NCI-H524 (cell line): ENCODE results near the gene CAMK1D.
"Not testable (repeated sequence)": the region's sequence is repeated elsewhere in the genome, so short reads cannot be mapped to it uniquely, and the experiment has no call there.

Experiments
- DNase-seq, 2 experiments: peaks; one replicate each; lab custom pipeline; 2025; lab: John Stamatoyannopoulos, UW

CAMK1D gene

DNA sequence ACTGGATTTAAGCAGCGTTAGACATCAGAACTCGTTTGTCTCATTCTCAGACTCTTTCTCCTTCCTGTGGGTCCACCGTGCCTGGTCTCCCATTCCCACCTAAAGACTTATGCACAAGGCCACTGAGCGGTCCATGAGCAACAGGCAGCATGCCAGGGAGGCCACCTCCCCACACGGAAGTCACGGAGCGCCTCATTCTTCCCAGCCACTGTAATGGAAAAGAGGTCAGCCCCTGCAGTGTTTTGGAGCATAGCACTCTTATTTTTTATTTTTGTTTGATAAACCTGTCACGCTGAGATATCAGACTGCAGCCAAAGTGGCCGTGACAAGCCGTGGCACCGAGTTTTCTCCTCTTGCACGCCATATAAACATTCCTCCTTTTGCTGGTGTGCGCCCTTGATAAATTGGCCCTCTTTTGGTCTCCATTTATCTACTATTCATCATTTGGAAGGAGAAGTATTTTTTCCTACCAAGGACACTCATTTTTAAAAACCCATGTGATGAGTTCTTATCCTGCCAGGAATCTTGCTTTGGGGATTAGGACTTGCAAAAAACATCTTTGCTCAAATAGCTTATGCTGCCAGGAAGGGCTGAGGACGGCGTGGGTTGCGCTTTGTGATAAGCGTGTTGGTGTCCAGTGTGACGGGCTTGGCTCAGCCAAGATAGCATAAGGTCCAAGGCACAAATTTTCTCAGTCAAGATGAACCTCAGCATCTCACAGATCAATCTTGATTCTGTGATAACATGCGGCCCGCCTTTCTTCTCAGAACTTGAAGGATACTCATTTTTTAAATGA lies 446.2 kb downstream of the CAMK1D start:
- no peak for DNase-seq

DNA sequence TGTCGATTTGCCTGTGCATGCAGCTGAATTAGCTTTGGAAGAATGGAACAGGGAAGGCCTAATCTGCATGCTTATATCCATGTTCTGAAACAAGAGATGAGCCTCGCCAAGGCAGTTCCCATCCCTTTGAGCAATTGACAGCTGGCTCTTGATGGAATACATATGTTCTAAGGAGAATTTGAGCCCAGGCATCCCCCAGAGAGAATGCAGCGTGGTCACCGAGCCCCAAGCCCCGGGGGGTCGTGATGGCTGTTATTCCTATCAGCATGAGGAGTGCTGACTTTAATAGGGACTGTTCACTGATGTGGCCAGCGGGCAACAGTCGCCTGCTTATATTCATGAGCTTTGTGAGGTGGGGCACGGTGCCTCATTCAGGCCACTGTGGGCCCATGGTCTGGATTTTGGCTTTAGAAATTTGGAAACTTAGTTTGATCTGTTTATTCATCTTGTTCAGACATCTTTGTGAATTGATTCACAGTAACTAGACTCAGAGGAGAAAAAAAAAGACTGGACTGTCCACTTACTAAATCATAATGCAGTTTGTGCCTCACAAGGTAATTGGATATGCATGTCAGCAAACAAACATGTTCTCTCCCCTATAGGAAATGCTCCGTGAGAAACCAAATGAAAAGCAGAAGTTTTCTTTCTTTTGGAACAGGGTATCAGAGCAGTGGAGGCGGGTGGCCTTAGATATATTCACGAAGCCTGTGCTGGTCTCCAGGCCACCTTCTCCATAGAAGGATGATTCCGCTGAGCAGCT lies 447.2 kb downstream of the CAMK1D start:
- peak; percentile 22 to 65 for DNase-seq

DNA sequence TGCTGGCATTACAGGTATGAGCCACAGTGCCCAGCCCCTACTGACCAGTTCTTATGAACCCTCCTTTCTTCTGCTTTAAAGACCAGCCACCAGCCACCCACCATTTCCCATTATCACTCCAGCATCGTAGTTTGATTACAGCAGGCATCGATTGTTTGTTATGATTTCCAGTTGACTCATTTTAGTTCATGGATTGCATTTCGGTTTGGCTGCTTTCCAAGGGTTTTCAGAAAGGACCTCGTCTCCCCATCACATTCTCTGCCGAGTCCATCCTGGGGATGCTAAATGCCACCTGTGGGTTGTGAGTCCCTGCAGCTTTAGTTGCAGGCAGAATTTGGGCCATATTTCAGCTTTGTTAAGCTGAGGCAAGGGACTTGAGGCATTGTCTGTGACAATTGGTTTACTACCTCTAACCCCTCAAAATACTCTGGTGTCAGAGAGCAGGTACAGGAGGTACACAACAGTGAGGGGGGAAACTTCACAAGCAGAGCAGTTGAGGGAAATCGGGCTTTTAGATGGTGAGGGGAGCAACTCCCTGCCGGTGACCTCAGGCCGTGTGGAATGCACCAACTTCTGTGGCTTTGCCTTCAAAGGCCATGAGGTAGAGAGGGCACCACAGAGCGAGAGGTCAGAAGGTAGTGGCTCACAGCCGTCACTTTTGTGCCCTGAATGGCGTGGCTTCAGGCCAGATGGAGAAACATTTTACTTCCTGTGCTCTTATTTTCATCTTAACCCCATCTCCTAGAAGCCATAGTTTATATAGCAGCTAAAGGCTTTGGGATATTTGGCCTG lies 448.3 kb downstream of the CAMK1D start:
- no peak for DNase-seq

DNA sequence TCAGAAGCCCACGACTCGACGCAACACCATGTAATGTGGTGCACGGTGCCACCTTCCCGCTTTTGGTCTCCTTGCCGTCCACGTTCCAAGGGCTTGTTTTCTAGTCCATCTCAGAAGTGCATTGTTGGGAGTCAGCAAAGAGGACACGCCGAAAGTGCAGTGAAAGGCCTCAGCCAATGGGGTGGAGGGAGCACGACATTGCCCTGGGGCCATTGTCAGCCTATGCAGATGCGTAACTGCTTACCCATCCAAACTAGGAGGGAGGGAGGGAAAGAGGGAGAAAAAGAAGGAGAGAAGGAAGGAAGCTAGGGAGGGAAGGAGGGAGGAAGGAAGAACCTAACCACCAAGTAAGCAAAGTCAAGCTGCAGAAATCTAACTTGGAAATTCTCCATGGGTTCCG lies 449.8 kb downstream of the CAMK1D start:
- DNase-seq = no peak

DNA sequence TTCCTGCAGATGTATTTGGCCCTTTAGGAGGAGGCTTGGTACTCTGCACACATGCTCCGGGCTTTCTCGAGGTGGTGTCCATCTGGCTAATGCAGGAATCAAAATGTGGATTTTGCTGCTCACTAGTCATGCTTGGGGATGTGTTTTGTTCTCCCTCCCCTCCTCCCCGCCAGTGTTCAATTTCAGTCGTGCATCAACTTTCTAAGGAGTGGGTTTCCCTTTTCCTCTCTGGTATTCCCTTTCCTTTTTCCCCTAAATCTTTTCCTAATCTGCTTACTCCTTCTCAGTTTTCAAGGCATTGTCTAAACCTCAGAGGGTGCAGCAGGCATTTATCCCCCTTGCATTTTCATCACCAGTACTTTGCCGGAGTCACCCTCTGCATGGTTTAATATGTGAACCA lies 450.4 kb downstream of the CAMK1D start:
- DNase-seq = peak in 1 of 2 experiments; percentile 51

DNA sequence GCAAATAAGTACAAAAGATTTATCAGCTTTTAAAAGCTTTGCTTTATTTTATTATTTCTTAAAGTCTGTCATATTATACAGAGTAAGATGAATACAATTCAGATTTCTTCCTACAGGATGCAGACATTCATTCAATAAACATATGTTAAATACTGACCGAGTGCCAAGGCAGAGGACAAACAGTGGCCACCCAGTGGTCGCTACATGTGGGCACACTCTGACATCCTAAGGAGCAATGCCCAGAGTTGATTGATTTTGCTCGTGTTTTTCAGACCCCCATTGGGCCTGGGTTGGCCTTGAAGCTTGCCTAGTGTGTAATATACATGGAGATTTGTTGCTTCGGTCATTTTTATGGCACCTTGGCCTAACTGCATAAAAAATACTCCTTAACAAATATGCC lies 451.0 kb downstream of the CAMK1D start:
- peak in 1 of 2 experiments; percentile 13 for DNase-seq

DNA sequence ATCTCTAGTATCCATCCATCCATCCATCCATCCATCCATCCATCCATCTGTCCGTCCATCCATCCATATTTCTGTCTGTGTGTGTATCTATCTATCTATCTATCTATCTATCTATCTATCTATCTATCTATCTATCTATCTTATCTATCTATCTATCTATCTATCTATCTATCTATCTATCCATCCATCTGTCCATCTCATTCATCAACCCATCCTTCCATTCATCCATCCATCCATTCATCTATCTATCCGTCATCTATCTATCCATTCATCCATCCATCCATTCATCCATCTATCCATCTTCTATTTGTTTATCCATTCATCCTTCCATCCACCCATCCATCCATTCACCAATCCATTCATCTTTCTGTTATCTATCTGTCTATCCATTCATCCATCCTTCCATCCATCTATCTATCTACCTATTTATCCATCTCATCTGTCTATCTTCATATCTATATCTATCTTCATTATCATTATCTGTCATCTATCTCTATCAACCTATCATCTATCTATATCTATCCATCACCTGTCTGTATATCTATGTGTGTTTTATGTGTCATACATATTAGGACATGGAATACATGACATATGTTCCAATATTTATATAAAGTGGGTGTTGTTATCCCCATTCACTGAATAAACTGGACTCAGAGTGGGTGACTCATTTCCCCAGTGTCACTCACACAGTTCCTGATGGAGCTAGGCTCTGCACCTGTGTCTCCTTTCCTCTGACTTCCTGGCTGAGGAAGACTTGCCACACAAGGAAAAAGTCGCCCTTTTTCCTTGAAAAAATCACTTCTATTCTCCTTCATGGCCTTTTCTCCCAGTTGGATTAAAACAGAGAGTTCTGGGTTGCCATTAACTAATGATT lies 452.1 kb downstream of the CAMK1D start:
- DNase-seq = no peak

DNA sequence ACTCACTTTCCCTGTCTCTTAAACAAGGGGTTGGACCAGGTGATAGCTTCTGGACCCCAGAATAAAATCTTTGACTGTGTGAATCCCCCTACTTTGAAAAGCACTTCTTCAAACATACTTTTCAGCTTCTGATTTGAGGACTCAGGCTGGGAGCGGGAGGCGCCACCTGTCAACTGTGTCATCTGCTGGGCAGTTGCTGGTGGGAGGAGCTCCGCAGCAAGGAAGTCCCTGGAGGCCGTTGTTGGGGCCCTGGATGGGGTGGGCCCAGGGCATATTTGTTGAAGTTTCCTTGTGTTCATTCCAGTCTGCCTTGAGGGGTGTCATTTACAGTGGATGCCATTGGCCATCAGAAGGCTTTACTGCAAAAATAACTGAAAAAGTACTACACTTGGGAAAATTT lies 454.4 kb downstream of the CAMK1D start:
- DNase-seq = peak in 1 of 2 experiments; percentile 1

DNA sequence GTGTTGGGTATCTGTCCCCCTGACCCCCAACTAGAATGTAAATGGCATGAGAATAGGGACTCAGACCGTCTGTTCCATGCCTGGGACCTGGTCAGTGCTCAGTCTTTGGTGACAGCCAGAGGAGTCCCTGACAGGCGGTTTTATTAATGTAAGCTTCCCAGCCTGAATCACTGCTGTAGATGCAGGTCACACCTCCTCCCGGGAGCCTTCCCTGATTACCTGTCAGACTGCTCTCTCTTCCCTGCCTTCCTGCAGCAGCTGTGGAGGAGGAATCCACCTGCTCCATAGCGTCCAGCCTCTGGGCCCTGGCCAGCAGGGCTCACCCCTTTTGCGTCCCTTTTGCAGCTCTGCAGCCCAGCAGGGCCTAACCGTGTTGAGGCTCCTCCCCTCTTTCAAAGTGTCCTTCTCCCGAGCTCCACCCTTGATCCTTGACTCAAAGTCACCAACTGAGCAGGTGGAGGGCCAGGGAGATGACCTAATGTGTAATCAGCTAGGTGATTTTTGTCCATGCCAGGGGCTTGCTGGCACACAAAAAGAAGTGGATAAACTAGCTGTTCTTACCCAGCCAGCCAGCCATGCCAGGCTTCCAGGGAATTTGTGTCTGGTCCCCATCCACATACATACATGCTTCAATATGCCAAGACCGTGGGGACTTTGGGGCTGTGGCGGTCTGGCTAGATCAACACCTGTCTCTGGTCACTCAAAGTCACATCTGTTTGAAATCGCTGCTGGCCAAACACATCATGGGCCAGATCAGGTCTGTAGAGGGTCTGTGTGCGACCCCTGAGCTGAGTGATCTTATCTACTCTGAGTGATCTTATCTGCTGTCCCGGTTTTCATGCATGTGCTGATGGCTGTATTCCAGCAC lies 457.1 kb downstream of the CAMK1D start:
- no peak for DNase-seq

DNA sequence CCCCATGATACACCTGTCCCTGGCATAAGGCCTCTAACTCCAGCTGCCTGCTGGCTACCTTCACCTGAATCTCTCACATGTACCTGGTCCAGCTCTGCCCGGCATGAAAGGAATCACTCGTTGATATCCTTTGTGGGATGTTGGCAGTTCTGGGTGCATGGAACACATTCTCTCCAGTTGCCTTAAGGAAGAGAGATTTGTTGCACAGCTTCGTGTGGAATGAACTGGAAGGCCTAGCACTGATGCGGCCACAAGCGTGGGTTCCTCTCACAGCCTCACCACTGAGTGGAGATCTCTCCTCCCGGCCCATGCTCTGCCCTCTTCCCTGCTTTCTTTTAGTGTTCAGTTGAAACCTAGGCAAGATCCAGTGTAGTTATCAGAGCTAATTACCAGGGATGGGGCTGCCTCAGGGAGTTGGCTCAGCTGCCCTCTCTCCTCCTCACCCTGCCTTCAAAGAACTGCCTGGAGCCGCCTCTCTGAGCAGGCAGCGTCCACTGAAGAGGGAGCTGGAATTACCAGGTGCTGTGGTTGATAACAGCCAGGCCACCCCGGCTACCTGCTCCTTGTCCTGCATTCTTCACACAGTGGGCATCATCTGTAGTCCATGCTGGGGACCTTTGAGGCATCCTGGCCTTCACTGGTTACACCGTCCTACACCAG lies 457.9 kb downstream of the CAMK1D start:
- no peak for DNase-seq

DNA sequence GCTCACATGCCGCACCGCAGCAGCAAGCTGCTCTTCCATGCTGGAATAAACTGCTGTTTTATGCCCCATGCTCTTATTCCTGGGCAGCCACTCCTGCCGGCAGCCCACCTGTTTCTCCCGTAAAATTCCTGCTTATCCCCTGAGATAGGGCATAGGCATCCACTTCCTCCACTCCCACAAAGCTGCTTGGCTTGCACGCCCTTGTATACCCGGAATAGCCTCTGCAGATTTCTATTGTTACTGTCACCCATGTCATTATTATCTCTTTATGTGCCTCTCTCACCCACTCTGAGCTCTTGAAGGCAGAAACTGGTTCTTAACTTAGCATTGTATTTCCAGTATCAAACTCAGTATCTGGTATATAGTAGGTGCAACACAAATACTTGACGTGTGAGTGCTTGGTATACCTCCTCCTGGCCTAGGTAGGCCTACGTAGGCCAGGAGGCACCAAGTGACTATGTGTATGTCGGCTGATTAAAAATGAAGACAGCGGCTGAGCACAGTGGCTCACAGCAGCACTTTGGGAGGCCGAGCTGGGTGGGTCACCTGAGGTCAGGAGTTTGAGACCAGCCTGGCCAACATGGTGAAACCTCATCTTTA lies 458.8 kb downstream of the CAMK1D start:
- DNase-seq = no peak

DNA sequence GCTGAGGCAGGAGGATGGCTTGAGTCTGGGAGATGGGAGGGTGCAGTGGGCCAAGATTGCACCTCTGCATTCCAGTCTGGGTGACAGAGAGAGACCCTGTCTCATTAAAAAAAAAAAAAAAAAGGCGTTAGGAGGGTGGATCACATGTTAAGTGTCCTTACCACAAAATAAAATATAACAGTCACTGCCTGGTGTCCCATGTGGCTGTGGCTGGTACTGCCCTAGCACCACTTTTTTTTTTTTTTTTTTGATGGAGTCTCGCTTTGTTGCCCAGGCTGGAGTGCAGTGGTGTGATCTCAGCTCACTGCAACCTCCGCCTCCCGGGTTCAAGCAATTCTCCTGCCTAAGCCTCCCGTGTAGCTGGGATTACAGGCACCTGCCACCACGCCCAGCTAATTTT lies 460.7 kb downstream of the CAMK1D start:
- DNase-seq = not testable (repeated sequence)

DNA sequence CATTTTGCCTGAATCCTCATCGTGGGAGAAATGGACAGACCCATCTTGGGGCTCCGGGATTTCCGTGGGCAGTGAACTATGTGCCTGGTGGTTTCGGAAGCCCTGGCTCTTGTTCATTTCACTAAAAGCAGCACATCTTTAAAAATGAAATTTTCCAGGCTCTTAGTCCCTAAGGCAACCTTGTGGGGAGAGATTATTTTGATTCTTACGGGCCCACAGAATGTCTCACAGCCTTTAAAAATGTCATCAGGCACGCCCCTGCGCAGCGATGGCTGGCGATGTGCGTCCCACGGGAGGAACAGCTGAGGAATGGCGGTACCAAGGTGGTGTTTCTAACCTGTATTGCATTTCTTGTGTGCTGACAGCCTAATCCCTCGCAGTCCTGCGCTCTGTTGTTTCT lies 462.5 kb downstream of the CAMK1D start:
- DNase-seq = no peak

DNA sequence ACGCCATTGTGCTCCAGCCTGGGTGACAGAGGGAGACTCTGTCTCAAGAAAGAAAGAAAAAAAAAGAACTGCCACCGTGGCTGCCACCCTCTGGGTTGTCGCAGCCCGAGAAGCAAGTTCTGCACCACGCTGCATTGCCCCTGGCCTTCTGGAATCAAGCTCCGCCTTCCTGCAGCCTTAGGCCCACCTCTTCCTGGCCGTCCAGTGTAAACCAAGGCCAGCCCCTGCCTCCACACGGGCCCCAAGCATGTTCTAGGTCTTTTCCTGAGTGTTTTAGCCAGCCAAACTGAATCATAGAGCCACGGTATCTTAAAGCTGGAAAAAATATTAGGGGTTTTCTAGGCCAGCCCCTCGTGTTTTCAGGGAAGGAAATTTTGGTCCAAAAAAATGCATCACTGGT lies 463.2 kb downstream of the CAMK1D start:
- no peak for DNase-seq

DNA sequence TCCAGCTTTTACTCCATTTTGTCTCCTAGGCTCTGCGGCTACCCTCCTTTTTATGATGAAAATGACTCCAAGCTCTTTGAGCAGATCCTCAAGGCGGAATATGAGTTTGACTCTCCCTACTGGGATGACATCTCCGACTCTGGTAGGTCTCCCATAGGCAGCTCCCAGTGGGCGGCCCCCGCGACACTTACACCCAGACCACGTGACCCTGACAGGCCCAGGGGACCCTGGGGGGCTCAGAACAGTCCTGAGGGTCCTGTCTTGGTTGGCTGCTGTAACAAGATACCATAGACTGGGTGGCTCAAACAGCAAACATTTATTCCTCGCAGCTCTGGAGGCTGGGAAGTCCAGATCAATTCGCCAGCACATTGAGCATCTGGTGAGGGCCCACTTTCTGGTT lies 464.8 kb downstream of the CAMK1D start:
- no peak for DNase-seq

DNA sequence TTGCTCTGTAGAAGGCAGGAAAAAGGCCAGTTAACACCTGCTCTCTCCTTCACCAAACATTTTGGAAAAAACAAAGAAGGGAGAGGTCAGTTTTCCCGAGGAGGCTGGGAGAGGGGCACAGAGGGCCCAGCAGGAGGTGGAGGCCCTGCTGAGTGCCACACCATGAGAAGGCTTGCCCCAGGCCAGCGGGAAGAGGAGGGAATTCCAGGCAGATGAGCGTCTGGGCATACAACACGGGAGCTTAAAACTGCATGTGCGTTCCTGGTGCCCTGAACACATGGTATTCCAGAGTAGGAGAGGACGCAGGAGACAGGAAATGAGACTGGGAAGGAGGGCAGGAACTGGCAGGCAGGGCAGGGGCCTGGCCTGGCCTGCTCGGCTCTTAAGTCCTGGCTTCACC lies 469.7 kb downstream of the CAMK1D start:
- no peak for DNase-seq

DNA sequence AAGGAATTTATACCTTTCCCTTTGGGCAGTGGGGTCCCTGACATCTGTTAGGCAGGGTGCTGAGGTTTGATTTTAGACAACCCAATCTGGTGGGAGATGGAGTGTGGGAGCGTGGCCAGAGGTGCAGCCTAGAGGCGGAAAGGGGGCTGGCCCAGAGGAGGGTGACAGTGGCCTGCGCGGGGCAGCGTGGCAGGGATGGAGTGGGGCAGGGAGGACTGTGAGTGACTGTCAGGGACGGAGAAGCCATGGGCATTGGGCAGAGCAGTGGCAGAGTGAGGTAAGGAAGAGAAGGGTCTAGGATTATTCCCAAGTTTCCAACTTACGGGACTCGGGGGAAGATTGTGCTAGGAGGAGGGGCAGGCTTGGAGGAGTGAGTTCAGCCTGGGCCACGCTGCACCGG lies 470.3 kb downstream of the CAMK1D start:
- DNase-seq = no peak

DNA sequence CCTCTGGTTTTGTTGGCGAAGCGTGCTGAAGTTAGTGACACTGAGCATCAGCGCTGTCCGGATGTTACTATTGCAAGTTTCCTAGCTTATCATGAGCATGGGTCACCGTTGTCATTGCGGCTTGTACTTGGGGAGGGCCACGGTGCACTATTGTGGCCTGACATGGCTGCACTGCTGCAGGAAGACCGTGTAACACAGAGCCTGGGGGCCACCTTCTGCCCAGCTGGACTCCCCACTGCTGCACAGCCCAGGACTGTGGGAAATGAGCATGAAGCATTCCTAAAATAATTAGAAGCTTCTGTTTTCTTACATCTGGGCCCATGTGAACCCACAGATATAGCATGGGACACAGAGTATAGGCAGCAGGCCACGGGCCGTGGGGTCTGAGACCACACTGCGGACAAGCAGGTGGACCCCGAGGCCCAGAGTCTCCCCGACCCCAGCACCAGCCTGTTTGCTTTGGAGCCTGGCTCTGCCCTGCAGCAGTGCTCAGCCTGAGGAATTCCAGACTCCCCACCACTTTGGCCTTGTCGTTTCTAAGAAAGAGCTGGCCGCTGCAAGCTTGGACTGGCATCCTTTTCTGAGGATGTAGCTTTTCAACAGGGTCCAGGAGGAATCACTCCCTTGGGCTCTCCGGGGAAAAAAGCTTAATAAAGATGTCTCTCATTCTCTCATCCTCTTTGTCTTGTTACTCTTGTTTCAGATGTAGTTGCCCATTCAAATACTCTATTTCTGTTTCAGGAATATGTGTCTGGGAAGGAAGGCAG lies 473.0 kb downstream of the CAMK1D start:
- DNase-seq = no peak

DNA sequence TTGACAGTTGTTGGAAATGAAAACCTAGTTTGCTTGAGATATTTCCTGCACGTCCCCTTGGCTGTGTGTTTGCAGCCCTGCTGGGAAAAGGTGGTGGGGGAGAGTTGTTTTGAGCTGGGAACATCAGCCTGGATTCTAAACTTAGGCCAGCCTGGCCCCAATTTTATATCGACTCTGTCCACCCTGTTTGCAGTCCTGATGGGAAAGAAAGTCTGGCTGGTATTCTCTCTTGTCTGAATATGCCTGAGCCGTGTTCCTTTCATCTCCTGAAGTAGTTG lies 473.5 kb downstream of the CAMK1D start:
- DNase-seq = no peak
